Measurements from ENCODE around the gene CHST9.
"Not testable (repeated sequence)": the region's sequence is repeated elsewhere in the genome, so short reads cannot be mapped to it uniquely, and the experiment has no call there.

CHST9 gene

GRCh38 chr18:27094621-27095020 is 90.5 kb downstream of the CHST9 start:
- H3K4me3 ChIP-seq (ENCODE audit: low read length): no peak overlapping the region
- DNase-seq (ENCODE audit: low read depth): no peak
- no peak for TF ChIP-seq CTCF (conservative IDR thresholded peaks at IDR 0.05; ENCODE audit: low read length)

- DNase-seq (ENCODE audit: low read depth); H3K4me3 ChIP-seq (ENCODE audit: low read length): not testable (repeated sequence)
These were observed 91.8 kb downstream of the CHST9 start for GRCh38 chr18:27093290-27093689.

- DNase-seq (ENCODE audit: low read depth): no peak
- TF ChIP-seq CTCF (conservative IDR thresholded peaks at IDR 0.05; ENCODE audit: low read length): no peak
- H3K4me3 ChIP-seq (ENCODE audit: low read length): no peak overlapping the region
These were observed 103.4 kb downstream of the CHST9 start for GRCh38 chr18:27081701-27082100.

GRCh38 chr18:27075828-27076227 is 109.3 kb downstream of the CHST9 start:
- no peak for DNase-seq (ENCODE audit: low read depth)
- TF ChIP-seq CTCF (conservative IDR thresholded peaks at IDR 0.05; ENCODE audit: low read length): no peak
- H3K4me3 ChIP-seq (ENCODE audit: low read length): no peak overlapping the region

- H3K4me3 ChIP-seq (ENCODE audit: low read length): no peak overlapping the region
- DNase-seq (ENCODE audit: low read depth): no peak
- no peak for TF ChIP-seq CTCF (conservative IDR thresholded peaks at IDR 0.05; ENCODE audit: low read length)
These were observed 111.7 kb downstream of the CHST9 start for GRCh38 chr18:27073404-27073830.

- DNase-seq (ENCODE audit: low read depth): no peak
- no peak for TF ChIP-seq CTCF (conservative IDR thresholded peaks at IDR 0.05; ENCODE audit: low read length)
- H3K4me3 ChIP-seq (ENCODE audit: low read length): no peak overlapping the region
These were observed 120.4 kb downstream of the CHST9 start for GRCh38 chr18:27064673-27065072.

GRCh38 chr18:27062802-27063201 is 122.3 kb downstream of the CHST9 start:
- DNase-seq (ENCODE audit: low read depth): no peak
- no peak overlapping the region for H3K4me3 ChIP-seq (ENCODE audit: low read length)
- TF ChIP-seq CTCF (conservative IDR thresholded peaks at IDR 0.05; ENCODE audit: low read length): no peak

- DNase-seq (ENCODE audit: low read depth): no peak
- TF ChIP-seq CTCF (conservative IDR thresholded peaks at IDR 0.05; ENCODE audit: low read length): no peak
These were observed 123.5 kb downstream of the CHST9 start for GRCh38 chr18:27061488-27062095.

More at GRCh38 chr18:27061488-27062095, 123.5 kb downstream of the CHST9 start:
- no peak overlapping the region for H3K4me3 ChIP-seq (ENCODE audit: low read length)
